ENCODE data around the gene DTX3L. TPM values are rescaled to one million over a fixed set of nuclear protein-coding genes. Genes with fewer than 3 reads are reported as not detected.

Gene DTX3L
- total and polyA plus RNA-seq, 8 donors: 19.2 to 75.3 (median 22.8) TPM

DNA sequence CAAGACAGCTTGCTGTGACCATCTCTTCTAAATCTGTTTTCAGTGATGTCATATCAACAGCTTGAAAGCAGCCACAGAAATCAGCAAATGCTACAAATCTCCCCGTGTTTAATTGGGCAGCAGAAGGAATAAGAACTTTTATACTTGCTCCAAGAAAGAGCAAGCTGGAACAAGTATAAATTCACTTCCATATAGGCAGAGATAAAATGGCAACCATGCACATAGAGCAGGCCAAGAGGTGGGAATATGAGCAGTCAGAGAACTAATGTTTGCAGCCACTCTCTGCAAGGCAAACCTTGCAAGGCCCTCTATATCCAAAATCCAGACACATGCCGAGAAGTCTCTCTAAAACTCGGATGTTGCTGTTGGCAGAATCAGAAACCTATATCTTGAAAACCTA is 16.1 kb upstream of the DTX3L start:
- H3K27ac ChIP-seq: no peak overlapping the region
- H3K27me3 ChIP-seq: no peaks in the 10 kb centered on the region
- peak in 1 of 4 donors; percentile 15 for DNase-seq
- H3K4me3 ChIP-seq: no peak overlapping the region
- no peaks in the 10 kb centered on the region for H3K9me3 ChIP-seq
- no peak for ATAC-seq
- H3K36me3 ChIP-seq: peaks cover 0 to 98% of the 10 kb centered on the region in 2 donors
- intact Hi-C loops (cut with DNase I): no loop called here
- no peaks in the 10 kb centered on the region for H3K4me1 ChIP-seq
- no peak for TF ChIP-seq CTCF (IDR thresholded peaks at IDR 0.05)

- intact Hi-C loops (cut with DNase I): no loop called here
- Histone ChIP-seq H3K27ac (no peak overlapping the region), H3K27me3 (no peaks in the 10 kb centered on the region), H3K4me3 (no peak overlapping the region), H3K36me3 (peaks cover 0 to 98% of the 10 kb centered on the region in 2 donors), H3K4me1 (peaks cover 0 to 2% of the 10 kb centered on the region in 2 donors), H3K9me3 (no peaks in the 10 kb centered on the region)
- ATAC-seq (no peak), DNase-seq (peak in 2 of 4 donors; percentile 76 to 78)
- TF ChIP-seq CTCF (IDR thresholded peaks at IDR 0.05): no peak
Measured at GRCh38 chr3:122548619-122549018, 15.5 kb upstream of the DTX3L start.

GRCh38 chr3:122553171-122553570 is 11.0 kb upstream of the DTX3L start:
- DNase-seq (no peak), ATAC-seq (no peak)
- H3K27me3 ChIP-seq: no peaks in the 10 kb centered on the region
- H3K4me3 ChIP-seq: no peak overlapping the region
- H3K27ac ChIP-seq: no peak overlapping the region
- TF ChIP-seq CTCF (IDR thresholded peaks at IDR 0.05): no peak
- no peaks in the 10 kb centered on the region for H3K9me3 ChIP-seq
- intact Hi-C loops (cut with DNase I): no loop called here
- peaks cover 0 to 98% of the 10 kb centered on the region in 2 donors for H3K36me3 ChIP-seq
- peaks cover 0 to 7% of the 10 kb centered on the region in 2 donors for H3K4me1 ChIP-seq

DNA sequence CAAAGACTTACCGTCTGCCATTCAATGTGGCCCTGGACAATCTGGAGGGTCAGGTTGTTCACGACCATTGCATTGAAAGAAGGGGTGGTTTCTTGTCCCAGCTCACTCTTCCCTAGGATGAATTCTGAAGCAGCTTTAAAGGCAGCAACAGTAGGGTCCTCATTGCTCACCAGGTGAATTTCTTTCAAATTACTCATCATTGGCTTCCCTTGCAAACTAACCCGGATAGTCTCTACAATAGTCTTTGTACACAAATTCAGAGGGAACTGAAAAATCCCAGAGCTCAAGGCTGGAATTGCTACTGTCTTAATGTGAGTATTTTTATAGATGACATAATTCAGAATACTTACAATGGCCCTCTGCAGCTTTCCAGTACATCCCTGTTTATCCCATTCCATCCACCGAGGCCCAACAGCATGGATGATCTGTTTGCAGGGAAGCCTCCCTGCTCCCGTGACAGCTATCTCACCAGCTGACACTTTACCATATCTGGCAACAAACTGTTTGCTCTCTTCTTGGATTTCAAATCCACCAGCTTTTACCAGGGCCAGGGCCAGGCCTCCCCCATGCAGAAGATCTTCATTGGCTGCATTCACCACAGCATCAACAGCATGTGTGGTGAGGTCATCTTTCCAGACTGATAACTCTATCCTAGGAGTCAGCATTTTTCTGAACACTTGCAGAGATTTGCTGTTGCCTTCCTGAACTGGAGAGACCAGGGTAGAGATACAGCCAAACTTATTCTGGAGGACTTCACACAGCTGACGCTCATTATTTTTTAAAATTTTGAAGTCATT is 8.7 kb upstream of the DTX3L start:
- H3K4me1 ChIP-seq: peaks cover 0 to 14% of the 10 kb centered on the region in 2 donors
- H3K4me3 ChIP-seq: no peak overlapping the region
- no peak for TF ChIP-seq CTCF (IDR thresholded peaks at IDR 0.05)
- DNase-seq (no peak), ATAC-seq (peak; percentile 61)
- H3K9me3 ChIP-seq: no peaks in the 10 kb centered on the region
- no peaks in the 10 kb centered on the region for H3K27me3 ChIP-seq
- intact Hi-C loops (cut with DNase I): no loop called here
- peaks cover 0 to 91% of the 10 kb centered on the region in 2 donors for H3K36me3 ChIP-seq
- H3K27ac ChIP-seq: no peak overlapping the region

DNA sequence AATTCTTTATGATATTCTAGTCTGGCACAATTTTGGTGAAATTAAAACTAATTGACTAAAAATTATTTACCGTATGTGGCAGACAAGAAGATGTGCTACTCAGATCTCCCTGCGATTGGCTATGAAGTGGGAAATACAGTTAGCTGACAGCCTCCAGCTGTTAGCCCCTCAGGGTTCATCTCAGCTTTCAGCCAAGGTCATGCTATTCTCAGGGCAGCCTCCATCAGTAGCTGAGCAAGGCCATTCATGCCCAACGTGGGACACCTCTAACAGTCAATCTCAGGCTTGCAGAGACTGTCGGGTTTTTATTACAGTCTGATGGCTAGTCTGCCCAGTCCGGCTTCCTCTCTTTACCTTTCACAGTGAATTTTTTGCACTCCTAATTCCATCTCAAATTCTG is 6.8 kb upstream of the DTX3L start:
- intact Hi-C loops (cut with DNase I): no loop called here
- peaks cover 0 to 72% of the 10 kb centered on the region in 2 donors for H3K36me3 ChIP-seq
- ATAC-seq: no peak

More for the DNA sequence above, 6.8 kb upstream of the DTX3L start:
- TF ChIP-seq CTCF (IDR thresholded peaks at IDR 0.05): no peak
- Histone ChIP-seq H3K9me3 (no peaks in the 10 kb centered on the region), H3K27me3 (no peaks in the 10 kb centered on the region), H3K27ac (no peak overlapping the region), H3K4me1 (peaks cover 4 to 32% of the 10 kb centered on the region in 2 donors), H3K4me3 (no peak overlapping the region)
- no peak for DNase-seq

All from left lung (tissue), 10 donors.